DOHH2 (cell line): ENCODE results near the gene SLCO3A1.

Source experiments
- H3F3A ChIP-seq: fragments of 200-600 bp; sonication (generic), shearing (Covaris generic); 2 replicates; pipeline ENCODE4 v1.6.0; 2016; ENCODE audit warnings: antibody characterized with exemption, mild to moderate bottlenecking; ENCODE audit not compliant: control insufficient read depth, insufficient read depth
- H3K27ac ChIP-seq: fragments of 200-600 bp; sonication (generic); 2 replicates; pipeline ENCODE4 v1.5.1; 2014; ENCODE audit warnings: low read depth, mild to moderate bottlenecking, low read length, moderate library complexity
- H3K27me3 ChIP-seq: fragments of 200-600 bp; sonication (generic); 2 replicates; pipeline ENCODE4 v1.6.1; 2014; ENCODE audit warnings: mild to moderate bottlenecking, low read length, mixed read lengths; ENCODE audit not compliant: control insufficient read depth
- H3K36me3 ChIP-seq: fragments of 200-600 bp; sonication (generic); 2 replicates; pipeline ENCODE4 v1.6.1; 2014; ENCODE audit warnings: mild to moderate bottlenecking, low read length, moderate library complexity, mixed read lengths; ENCODE audit not compliant: control insufficient read depth
- H3K4me1 ChIP-seq: fragments of 200-600 bp; sonication (generic); 2 replicates; pipeline ENCODE4 v1.6.1; 2014; ENCODE audit warnings: mild to moderate bottlenecking, low read length, mixed read lengths; ENCODE audit not compliant: control insufficient read depth
- H3K4me2 ChIP-seq: fragments of 200-600 bp; sonication (generic); 2 replicates; pipeline ENCODE4 v1.6.0; 2014; ENCODE audit warnings: mild to moderate bottlenecking, low read length, moderate library complexity
- H3K4me3 ChIP-seq: fragments of 200-600 bp; sonication (generic); 2 replicates; pipeline ENCODE4 v1.5.1; 2014; ENCODE audit warnings: mild to moderate bottlenecking, low read length, mixed read lengths
- H3K79me2 ChIP-seq: fragments of 200-600 bp; sonication (generic); 2 replicates; pipeline ENCODE4 v1.6.1; 2014; ENCODE audit warnings: mild to moderate bottlenecking, low read length, mixed read lengths; ENCODE audit not compliant: control insufficient read depth
- H3K9me2 ChIP-seq: fragments of 200-600 bp; sonication (generic); replicated peaks from 2 replicates; pipeline ENCODE4 v1.6.1; 2014; ENCODE audit warnings: mild to moderate bottlenecking, low read length, mixed read lengths; ENCODE audit not compliant: control insufficient read depth
- H3K9me3 ChIP-seq: fragments of 200-600 bp; sonication (generic); 2 replicates; pipeline ENCODE4 v1.6.1; 2014; ENCODE audit warnings: antibody characterized with exemption, low read length, mixed read lengths; ENCODE audit not compliant: control insufficient read depth, insufficient read depth
- H4K20me1 ChIP-seq: fragments of 200-600 bp; sonication (generic); 2 replicates; pipeline ENCODE4 v1.6.0; 2014; ENCODE audit warnings: low read depth, mild to moderate bottlenecking, antibody characterized with exemption, low read length, moderate library complexity; ENCODE audit not compliant: control insufficient read depth, insufficient read depth
- CTCF ChIP-seq: fragments of 200-600 bp; sonication (generic); IDR thresholded peaks from one replicate; pipeline ENCODE4 v1.5.1; 2014; ENCODE audit warnings: antibody characterized with exemption, mild to moderate bottlenecking, low read depth, low read length; ENCODE audit not compliant: poor library complexity, severe bottlenecking
- EZH2phosphoT487 ChIP-seq: fragments of 200-600 bp; sonication (generic); IDR thresholded peaks from 2 replicates; pipeline ENCODE4 v1.6.1; 2017; ENCODE audit warnings: borderline replicate concordance, mild to moderate bottlenecking, antibody characterized with exemption, low read length, moderate library complexity, mixed read lengths

SLCO3A1 gene

GRCh38 chr15:92020207-92020606, 166.7 kb downstream of the SLCO3A1 start:
- no peak overlapping the region for H3K27ac ChIP-seq
- H3K9me3 ChIP-seq, result no peaks in the 10 kb centered on the region
- no peaks in the 10 kb centered on the region for H3K79me2 ChIP-seq
- H3F3A ChIP-seq, result no peaks in the 10 kb centered on the region
- H3K27me3 ChIP-seq, result no peaks in the 10 kb centered on the region
- TF ChIP-seq CTCF, result no peak
- H3K9me2 ChIP-seq, result no peaks in the 10 kb centered on the region
- no peaks in the 10 kb centered on the region for H3K36me3 ChIP-seq
- H3K4me1 ChIP-seq, result no peaks in the 10 kb centered on the region
- no peaks in the 10 kb centered on the region for H4K20me1 ChIP-seq
- no peak overlapping the region for H3K4me3 ChIP-seq
- no peak overlapping the region for H3K4me2 ChIP-seq

GRCh38 chr15:92020804-92021203, 167.3 kb downstream of the SLCO3A1 start:
- H3K27ac ChIP-seq, result no peak overlapping the region
- no peaks in the 10 kb centered on the region for H3K79me2 ChIP-seq
- no peak overlapping the region for H3K4me2 ChIP-seq
- no peaks in the 10 kb centered on the region for H3K9me2 ChIP-seq
- H3K9me3 ChIP-seq, result no peaks in the 10 kb centered on the region
- no peak overlapping the region for H3K4me3 ChIP-seq
- H4K20me1 ChIP-seq, result no peaks in the 10 kb centered on the region
- no peak for TF ChIP-seq EZH2phosphoT487
- TF ChIP-seq CTCF, result no peak
- H3K36me3 ChIP-seq, result no peaks in the 10 kb centered on the region
- no peaks in the 10 kb centered on the region for H3K4me1 ChIP-seq
- no peaks in the 10 kb centered on the region for H3K27me3 ChIP-seq
- no peaks in the 10 kb centered on the region for H3F3A ChIP-seq

- H3K4me2 ChIP-seq, result no peak overlapping the region
- H3K4me1 ChIP-seq, result no peaks in the 10 kb centered on the region
- no peaks in the 10 kb centered on the region for H3F3A ChIP-seq
- H3K36me3 ChIP-seq, result no peaks in the 10 kb centered on the region
- H3K4me3 ChIP-seq, result no peak overlapping the region
- TF ChIP-seq CTCF, result no peak
- no peak for TF ChIP-seq EZH2phosphoT487
- H3K79me2 ChIP-seq, result no peaks in the 10 kb centered on the region
- H4K20me1 ChIP-seq, result no peaks in the 10 kb centered on the region
- no peaks in the 10 kb centered on the region for H3K9me2 ChIP-seq
- H3K27ac ChIP-seq, result no peak overlapping the region
- no peaks in the 10 kb centered on the region for H3K9me3 ChIP-seq
- H3K27me3 ChIP-seq, result no peaks in the 10 kb centered on the region
Observed at GRCh38 chr15:92021792-92022191, 168.3 kb downstream of the SLCO3A1 start.

GRCh38 chr15:92023965-92024364, 170.5 kb downstream of the SLCO3A1 start:
- Histone ChIP-seq H3K36me3 (no peaks in the 10 kb centered on the region), H3K27me3 (no peaks in the 10 kb centered on the region)

More at GRCh38 chr15:92023965-92024364, 170.5 kb downstream of the SLCO3A1 start:
- Histone ChIP-seq H3K4me2 (no peak overlapping the region), H3K9me3 (no peaks in the 10 kb centered on the region), H3K9me2 (no peaks in the 10 kb centered on the region), H3K4me1 (no peaks in the 10 kb centered on the region), H4K20me1 (no peaks in the 10 kb centered on the region), H3K27ac (no peak overlapping the region), H3K4me3 (no peak overlapping the region), H3F3A (no peaks in the 10 kb centered on the region), H3K79me2 (no peaks in the 10 kb centered on the region)
- TF ChIP-seq CTCF (no peak), EZH2phosphoT487 (no peak)
